Measurements from ENCODE around the gene IL34. TPM values are rescaled to one million over a fixed set of nuclear protein-coding genes. Genes with fewer than 3 reads are reported as not detected.

IL34 gene
- total and polyA plus RNA-seq, 5 donors = 0.74 to 2.1 (median 1.9) TPM

- H3K4me3 ChIP-seq (ENCODE audit: low read length) = no peak overlapping the region
- no peaks in the 10 kb centered on the region for H3K27me3 ChIP-seq (ENCODE audit: control insufficient read depth, insufficient read depth)
- DNase-seq = no peak
- no peaks in the 10 kb centered on the region for H3K9me3 ChIP-seq (ENCODE audit: control insufficient read depth, low read length)
- WGBS = 85% methylated on average over 10 of the region's 10 CpGs
- intact Hi-C loops (cut with DNase I) = no loop called here
- ATAC-seq = no peak
- no peak overlapping the region for H3K27ac ChIP-seq (ENCODE audit: low read length)
- peaks cover 26% of the 10 kb centered on the region for H3K4me1 ChIP-seq (ENCODE audit: control insufficient read depth, insufficient read depth, low read length)
Observed at GRCh38 chr16:70698901-70699300, 52.5 kb downstream of the IL34 start.

- Histone ChIP-seq H3K4me1 (ENCODE audit: control insufficient read depth, insufficient read depth, low read length) (peaks cover 22% of the 10 kb centered on the region), H3K27ac (ENCODE audit: low read length) (no peak overlapping the region)
Observed at GRCh38 chr16:70699696-70700095, 53.3 kb downstream of the IL34 start.

GRCh38 chr16:70700101-70701020 is 54.0 kb downstream of the IL34 start:
- H3K4me3 ChIP-seq (ENCODE audit: low read length) = no peak overlapping the region
- intact Hi-C loops (cut with DNase I) = no loop called here
- DNase-seq (peak in 2 of 3 donors; percentile 88 to 89), ATAC-seq (peak; percentile 65)
- no peaks in the 10 kb centered on the region for H3K9me3 ChIP-seq (ENCODE audit: control insufficient read depth, low read length)
- WGBS = 68% methylated on average over 30 of the region's 30 CpGs
- no peaks in the 10 kb centered on the region for H3K27me3 ChIP-seq (ENCODE audit: control insufficient read depth, insufficient read depth)
- H3K4me1 ChIP-seq (ENCODE audit: control insufficient read depth, insufficient read depth, low read length) = peaks cover 20% of the 10 kb centered on the region
- peak overlapping the region; percentile 31 for H3K27ac ChIP-seq (ENCODE audit: low read length)

More at GRCh38 chr16:70699696-70700095, 53.3 kb downstream of the IL34 start:
- Histone ChIP-seq H3K4me3 (ENCODE audit: low read length) (no peak overlapping the region), H3K9me3 (ENCODE audit: control insufficient read depth, low read length) (no peaks in the 10 kb centered on the region), H3K27me3 (ENCODE audit: control insufficient read depth, insufficient read depth) (no peaks in the 10 kb centered on the region)
- intact Hi-C loops (cut with DNase I) = no loop called here
- DNase-seq (no peak), ATAC-seq (no peak)
- WGBS = 92% methylated on average over 17 of the region's 17 CpGs

GRCh38 chr16:70701036-70701435 is 54.7 kb downstream of the IL34 start:
- WGBS = 77% methylated on average over 3 of the region's 3 CpGs
- Histone ChIP-seq H3K4me3 (ENCODE audit: low read length) (no peak overlapping the region), H3K4me1 (ENCODE audit: control insufficient read depth, insufficient read depth, low read length) (peaks cover 17% of the 10 kb centered on the region), H3K9me3 (ENCODE audit: control insufficient read depth, low read length) (no peaks in the 10 kb centered on the region), H3K27ac (ENCODE audit: low read length) (no peak overlapping the region), H3K27me3 (ENCODE audit: control insufficient read depth, insufficient read depth) (no peaks in the 10 kb centered on the region)
- intact Hi-C loops (cut with DNase I) = no loop called here
- DNase-seq (no peak), ATAC-seq (no peak)

GRCh38 chr16:70701596-70701995 is 55.2 kb downstream of the IL34 start:
- Histone ChIP-seq H3K27me3 (ENCODE audit: control insufficient read depth, insufficient read depth) (no peaks in the 10 kb centered on the region), H3K27ac (ENCODE audit: low read length) (no peak overlapping the region), H3K9me3 (ENCODE audit: control insufficient read depth, low read length) (no peaks in the 10 kb centered on the region), H3K4me3 (ENCODE audit: low read length) (no peak overlapping the region), H3K4me1 (ENCODE audit: control insufficient read depth, insufficient read depth, low read length) (peaks cover 17% of the 10 kb centered on the region)
- DNase-seq (no peak), ATAC-seq (no peak)
- WGBS = 82% methylated on average over 9 of the region's 9 CpGs
- intact Hi-C loops (cut with DNase I) = no loop called here

GRCh38 chr16:70701998-70702397 is 55.6 kb downstream of the IL34 start:
- DNase-seq (no peak), ATAC-seq (no peak)
- H3K27ac ChIP-seq (ENCODE audit: low read length) = no peak overlapping the region
- H3K9me3 ChIP-seq (ENCODE audit: control insufficient read depth, low read length) = no peaks in the 10 kb centered on the region
- H3K4me3 ChIP-seq (ENCODE audit: low read length) = no peak overlapping the region
- WGBS = 78% methylated on average over 8 of the region's 8 CpGs
- intact Hi-C loops (cut with DNase I) = no loop called here
- no peaks in the 10 kb centered on the region for H3K27me3 ChIP-seq (ENCODE audit: control insufficient read depth, insufficient read depth)
- peaks cover 18% of the 10 kb centered on the region for H3K4me1 ChIP-seq (ENCODE audit: control insufficient read depth, insufficient read depth, low read length)

- H3K4me1 ChIP-seq (ENCODE audit: control insufficient read depth, insufficient read depth, low read length) = peaks cover 11% of the 10 kb centered on the region
- no peaks in the 10 kb centered on the region for H3K27me3 ChIP-seq (ENCODE audit: control insufficient read depth, insufficient read depth)
- no peak overlapping the region for H3K4me3 ChIP-seq (ENCODE audit: low read length)
- ATAC-seq = no peak
- 80% methylated on average over 8 of the region's 8 CpGs for WGBS
- intact Hi-C loops (cut with DNase I) = no loop called here
- H3K9me3 ChIP-seq (ENCODE audit: control insufficient read depth, low read length) = no peaks in the 10 kb centered on the region
- H3K27ac ChIP-seq (ENCODE audit: low read length) = peak overlapping the region; percentile 58
- DNase-seq = no peak
Observed at GRCh38 chr16:70702624-70703023, 56.3 kb downstream of the IL34 start.

GRCh38 chr16:70703041-70703834 is 56.9 kb downstream of the IL34 start:
- Histone ChIP-seq H3K4me1 (ENCODE audit: control insufficient read depth, insufficient read depth, low read length) (peaks cover 11% of the 10 kb centered on the region), H3K27ac (ENCODE audit: low read length) (peak overlapping the region; percentile 58), H3K4me3 (ENCODE audit: low read length) (no peak overlapping the region), H3K27me3 (ENCODE audit: control insufficient read depth, insufficient read depth) (no peaks in the 10 kb centered on the region), H3K9me3 (ENCODE audit: control insufficient read depth, low read length) (no peaks in the 10 kb centered on the region)
- DNase-seq (peak; percentile 76 to 89 (median 88)), ATAC-seq (peak; percentile 73)
- intact Hi-C loops (cut with DNase I) = no loop called here
- WGBS = 53% methylated on average over 16 of the region's 16 CpGs

- Histone ChIP-seq H3K9me3 (ENCODE audit: control insufficient read depth, low read length) (no peaks in the 10 kb centered on the region), H3K27me3 (ENCODE audit: control insufficient read depth, insufficient read depth) (no peaks in the 10 kb centered on the region), H3K27ac (ENCODE audit: low read length) (peak overlapping the region; percentile 58), H3K4me3 (ENCODE audit: low read length) (no peak overlapping the region), H3K4me1 (ENCODE audit: control insufficient read depth, insufficient read depth, low read length) (peaks cover 11% of the 10 kb centered on the region)
- WGBS = 81% methylated on average over 6 of the region's 6 CpGs
- DNase-seq (peak in 1 of 3 donors; percentile 37), ATAC-seq (peak in 1 of 2 donors; percentile 1)
- intact Hi-C loops (cut with DNase I) = no loop called here
Observed at GRCh38 chr16:70703835-70704381, 57.5 kb downstream of the IL34 start.

GRCh38 chr16:70704586-70704985 is 58.2 kb downstream of the IL34 start:
- no peaks in the 10 kb centered on the region for H3K27me3 ChIP-seq (ENCODE audit: control insufficient read depth, insufficient read depth)
- H3K4me3 ChIP-seq (ENCODE audit: low read length) = no peak overlapping the region
- intact Hi-C loops (cut with DNase I) = no loop called here
- 87% methylated on average over 11 of the region's 11 CpGs for WGBS
- no peaks in the 10 kb centered on the region for H3K9me3 ChIP-seq (ENCODE audit: control insufficient read depth, low read length)
- DNase-seq (peak in 1 of 3 donors; percentile 40), ATAC-seq (no peak)
- peaks cover 11% of the 10 kb centered on the region for H3K4me1 ChIP-seq (ENCODE audit: control insufficient read depth, insufficient read depth, low read length)
- no peak overlapping the region for H3K27ac ChIP-seq (ENCODE audit: low read length)

GRCh38 chr16:70705056-70705455 is 58.7 kb downstream of the IL34 start:
- 92% methylated on average over 8 of the region's 8 CpGs for WGBS
- H3K27ac ChIP-seq (ENCODE audit: low read length) = no peak overlapping the region
- intact Hi-C loops (cut with DNase I) = no loop called here

More at GRCh38 chr16:70705056-70705455, 58.7 kb downstream of the IL34 start:
- no peak overlapping the region for H3K4me3 ChIP-seq (ENCODE audit: low read length)
- H3K4me1 ChIP-seq (ENCODE audit: control insufficient read depth, insufficient read depth, low read length) = peaks cover 11% of the 10 kb centered on the region
- no peaks in the 10 kb centered on the region for H3K9me3 ChIP-seq (ENCODE audit: control insufficient read depth, low read length)
- DNase-seq = peak in 1 of 3 donors; percentile 47
- ATAC-seq = no peak
- no peaks in the 10 kb centered on the region for H3K27me3 ChIP-seq (ENCODE audit: control insufficient read depth, insufficient read depth)

All from right cardiac atrium (tissue), 5 donors.